Stimulated activated CD8-positive, alpha-beta memory T cell treated with anti-CD3 and anti-CD28 coated beads, Interleukin-7, amount 100 ng/mL, for 1 hour (primary cell): ENCODE results near the gene BABAM1.

Source experiments
- DNase-seq, 2 donors: peaks; one replicate each; pipeline ENCODE4 v3.0.0-alpha.2; 2020; ENCODE audit warnings: low read depth in 2 of 2

Gene BABAM1

DNA sequence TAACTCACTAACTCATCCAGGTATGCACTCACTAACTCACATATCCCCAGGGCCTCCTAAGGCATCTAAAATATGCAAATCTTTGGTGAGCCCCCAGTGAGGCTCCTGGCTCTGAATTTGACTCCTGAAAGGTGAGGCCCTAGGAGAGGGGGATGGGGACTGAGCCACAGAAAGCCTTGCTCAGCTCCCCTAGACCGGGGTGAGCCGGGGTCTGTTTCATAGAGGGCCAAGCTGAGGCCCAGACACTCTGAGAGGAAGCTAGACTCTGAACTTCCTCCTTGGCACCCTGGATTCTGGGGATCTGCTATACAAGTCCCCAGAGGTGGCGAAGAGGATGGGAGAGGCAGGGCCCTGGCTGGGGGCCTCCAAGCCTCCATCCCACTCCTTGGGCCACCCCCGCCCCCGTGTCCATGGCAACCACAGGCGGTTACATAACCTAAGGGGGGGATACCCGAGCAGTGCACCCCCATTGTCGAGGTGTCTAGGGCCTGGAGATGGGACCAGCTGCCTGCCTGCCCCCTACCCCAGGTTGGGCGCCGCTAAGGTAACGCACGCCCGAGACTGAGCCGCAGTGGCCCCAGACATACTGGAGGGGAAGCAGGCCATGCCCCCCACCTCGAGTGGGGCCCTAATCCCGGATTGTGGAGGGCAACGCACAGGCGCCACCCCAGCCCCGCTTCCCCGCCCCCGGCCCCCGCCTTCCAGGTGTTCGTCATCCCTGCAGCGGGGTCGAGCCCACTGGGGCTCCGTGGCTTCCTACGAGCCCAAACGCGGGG lies 35.3 kb downstream of the BABAM1 start:
- no peak for DNase-seq

- DNase-seq = peak; percentile 82 to 89
These were observed 36.1 kb downstream of the BABAM1 start, which contains the start of gene ABHD8 for GRCh38 chr19:17303167-17303939. TSS of gene ABHD8 (minus strand) at chr19:17303425. CDS start at chr19:17301616, 1,809 bp downstream.

DNA sequence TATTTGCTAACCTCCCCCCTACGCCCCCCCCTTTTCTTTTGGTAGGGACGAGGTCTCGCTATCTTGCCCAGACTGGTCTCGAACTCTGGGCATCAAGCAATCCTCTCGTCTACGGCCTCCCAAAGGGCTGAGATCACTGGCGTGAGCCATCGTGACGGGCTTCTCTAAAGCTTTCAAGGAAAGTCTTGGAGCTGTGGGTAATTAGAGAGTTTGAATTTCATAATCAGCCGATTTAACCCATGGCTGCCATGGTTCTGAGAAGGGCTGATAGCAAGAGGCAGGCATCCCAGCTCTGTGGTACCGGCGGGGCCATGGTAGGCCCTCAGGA lies 36.7 kb downstream of the BABAM1 start:
- DNase-seq = no peak

DNA sequence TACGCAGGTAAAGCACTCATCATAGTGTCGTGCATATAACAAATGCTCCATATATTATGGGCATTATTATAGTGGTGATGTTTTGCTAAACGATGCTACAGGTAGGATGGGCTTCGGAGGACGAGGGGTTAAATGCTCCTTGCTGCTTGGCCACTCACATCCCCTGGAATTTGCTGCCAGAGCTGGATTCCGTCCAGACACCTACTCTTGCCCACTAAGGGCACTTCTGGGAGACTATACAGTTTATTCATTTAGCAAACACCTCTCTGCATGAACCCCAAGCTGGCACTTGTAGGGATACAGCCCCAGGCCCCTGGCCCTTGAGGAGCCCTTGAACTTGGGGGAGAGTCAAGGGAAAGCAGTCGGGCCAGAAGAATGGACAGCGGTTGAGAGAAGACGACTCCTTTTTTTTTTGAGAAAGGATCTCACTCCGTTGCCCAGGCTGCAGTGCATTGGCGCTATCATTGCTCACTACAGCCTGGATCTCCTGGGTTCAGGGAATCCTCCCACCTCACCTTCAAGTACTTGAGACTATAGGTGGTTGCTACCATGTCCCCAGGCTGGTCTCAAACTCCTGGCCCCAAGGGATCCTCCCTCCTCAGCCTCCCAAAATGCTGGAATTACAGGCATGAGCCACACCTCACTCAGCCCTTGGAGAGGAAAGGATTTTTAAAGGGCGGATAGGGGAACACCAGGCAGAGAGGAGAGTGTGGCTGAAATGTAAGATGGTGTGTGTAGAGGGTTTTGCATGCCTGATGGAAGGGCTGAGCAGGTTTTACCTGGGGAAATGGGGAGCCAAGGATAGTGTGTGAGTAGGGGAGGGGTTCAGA lies 37.4 kb downstream of the BABAM1 start:
- no peak for DNase-seq

GRCh38 chr19:17305216-17305516 lies 37.9 kb downstream of the BABAM1 start:
- no peak for DNase-seq

GRCh38 chr19:17305517-17306284 lies 38.5 kb downstream of the BABAM1 start, which contains the start of gene MRPL34:
TSS of gene MRPL34 (plus strand) at chr19:17305872. CDS start at chr19:17305893, 21 bp downstream.
- DNase-seq = peak; percentile 84 to 86

DNA sequence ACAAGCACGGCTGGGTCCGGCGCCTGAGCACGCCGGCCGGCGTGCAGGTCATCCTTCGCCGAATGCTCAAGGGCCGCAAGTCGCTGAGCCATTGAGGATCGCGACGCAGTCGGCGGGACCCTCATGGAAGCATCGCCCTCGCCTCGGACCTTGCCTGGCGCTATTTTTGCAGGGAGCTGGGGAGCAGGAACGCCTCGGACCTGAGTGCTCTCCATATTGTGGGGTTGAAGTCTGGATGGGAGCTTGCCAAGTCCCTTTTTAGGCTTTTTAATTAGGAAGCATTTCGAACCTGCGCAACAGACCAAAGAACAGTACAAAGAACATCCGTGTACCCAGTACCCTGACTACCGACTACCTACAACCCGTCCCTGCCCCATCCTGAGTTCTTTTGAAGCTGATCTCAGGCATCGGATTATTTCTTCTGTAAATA lies 39.1 kb downstream of the BABAM1 start:
- DNase-seq = no peak

DNA sequence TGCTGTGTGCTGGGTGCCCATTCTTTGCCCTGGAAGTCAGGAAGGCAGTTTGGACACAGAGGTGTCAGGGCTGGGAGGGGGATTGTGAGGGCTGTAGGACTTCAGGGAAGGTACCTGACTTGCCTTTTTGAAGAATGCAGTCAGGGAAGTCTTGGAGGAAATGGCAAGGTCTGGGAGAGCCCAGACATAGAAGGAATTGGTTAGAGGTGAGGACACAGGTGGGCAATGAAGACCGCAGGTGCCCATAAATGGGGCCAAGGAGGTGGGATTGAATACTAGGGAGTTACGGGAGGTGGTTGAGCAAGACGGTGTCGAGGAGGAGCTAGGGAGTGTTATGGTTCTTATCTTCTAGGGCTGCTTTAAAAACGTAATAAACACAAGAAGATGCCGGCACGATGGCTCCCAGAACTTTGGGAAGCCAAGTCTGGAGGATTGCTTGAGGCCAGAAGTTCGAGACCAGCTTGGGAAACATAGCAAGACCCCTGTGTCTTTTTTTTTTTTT lies 40.7 kb downstream of the BABAM1 start:
- no peak for DNase-seq

- peak; percentile 94 to 96 for DNase-seq
These were observed 42.1 kb downstream of the BABAM1 start, which contains the start of gene DDA1 for GRCh38 chr19:17309198-17309964. TSS of gene DDA1 (plus strand) at chr19:17309563. CDS start at chr19:17309655, 92 bp downstream.

DNA sequence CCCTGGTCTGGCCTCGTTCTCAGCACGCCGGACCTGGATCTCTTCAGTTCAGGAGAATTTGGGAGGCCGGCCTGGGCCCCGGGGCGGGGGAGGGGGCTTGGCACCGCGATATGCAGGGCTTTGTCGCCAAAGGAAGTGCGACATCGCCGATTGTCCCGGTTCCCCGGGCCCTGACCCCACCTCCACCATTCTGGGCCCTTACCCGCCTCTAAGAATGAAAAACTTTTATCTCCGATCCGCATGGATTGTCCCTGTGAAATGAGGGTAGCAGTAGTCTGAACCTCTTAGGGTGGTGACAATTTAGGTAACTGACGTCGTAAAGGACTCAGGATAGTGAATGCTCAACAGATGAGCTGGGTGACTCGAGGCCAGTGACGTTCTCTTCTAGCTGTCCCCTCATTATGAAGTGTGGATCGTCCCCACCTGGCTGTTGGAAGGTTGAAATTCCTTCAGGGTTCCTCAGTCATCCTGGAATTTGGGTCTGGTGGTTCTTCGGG lies 42.8 kb downstream of the BABAM1 start:
- DNase-seq = no peak

GRCh38 chr19:17311455-17312188 lies 44.4 kb downstream of the BABAM1 start:
- no peak for DNase-seq

DNA sequence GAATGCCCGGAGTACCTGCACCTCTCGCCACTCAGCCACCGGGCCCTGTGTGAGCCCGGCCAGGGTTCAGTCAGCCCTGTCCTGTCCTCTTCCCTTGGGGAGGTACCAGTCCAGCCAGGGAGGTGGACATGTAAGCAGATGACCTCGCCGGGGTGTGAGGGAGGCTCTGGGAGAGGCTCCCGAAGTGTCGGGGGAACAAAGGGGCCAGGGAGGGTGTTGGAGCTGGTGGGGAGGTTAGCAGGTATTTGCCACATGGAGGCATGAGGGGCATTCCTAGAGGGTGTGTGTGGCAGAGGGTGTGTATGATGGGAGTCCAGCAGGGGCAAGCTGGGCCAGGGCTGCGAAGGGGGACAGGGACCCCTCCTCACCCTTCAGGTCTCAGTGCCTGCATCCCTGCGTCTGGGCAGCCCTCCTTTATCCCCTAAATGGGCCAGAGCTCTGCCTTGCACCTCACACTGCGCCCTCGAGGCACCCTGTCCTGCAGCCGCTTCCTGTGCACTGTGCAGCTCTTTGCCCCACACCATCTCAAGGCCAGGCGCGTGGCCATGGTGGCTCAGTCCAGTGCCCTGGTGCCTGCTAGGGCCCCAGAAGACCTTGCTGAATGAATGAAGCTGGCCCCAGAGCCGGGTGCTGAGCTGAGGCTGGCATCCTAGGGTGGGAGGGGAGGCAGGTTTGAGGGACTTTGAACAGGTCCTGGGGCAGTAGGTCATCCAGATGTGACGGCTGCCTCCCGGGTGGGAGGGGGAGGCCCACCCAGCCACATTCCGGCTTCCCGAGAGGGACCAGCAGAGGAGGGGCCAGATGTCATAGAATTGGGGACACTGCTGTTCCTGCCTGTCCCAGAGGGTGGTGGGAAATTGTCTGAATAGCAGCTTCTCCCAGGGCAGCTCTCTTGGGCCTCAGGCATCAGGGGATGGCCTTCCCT lies 45.2 kb downstream of the BABAM1 start:
- DNase-seq = no peak

DNA sequence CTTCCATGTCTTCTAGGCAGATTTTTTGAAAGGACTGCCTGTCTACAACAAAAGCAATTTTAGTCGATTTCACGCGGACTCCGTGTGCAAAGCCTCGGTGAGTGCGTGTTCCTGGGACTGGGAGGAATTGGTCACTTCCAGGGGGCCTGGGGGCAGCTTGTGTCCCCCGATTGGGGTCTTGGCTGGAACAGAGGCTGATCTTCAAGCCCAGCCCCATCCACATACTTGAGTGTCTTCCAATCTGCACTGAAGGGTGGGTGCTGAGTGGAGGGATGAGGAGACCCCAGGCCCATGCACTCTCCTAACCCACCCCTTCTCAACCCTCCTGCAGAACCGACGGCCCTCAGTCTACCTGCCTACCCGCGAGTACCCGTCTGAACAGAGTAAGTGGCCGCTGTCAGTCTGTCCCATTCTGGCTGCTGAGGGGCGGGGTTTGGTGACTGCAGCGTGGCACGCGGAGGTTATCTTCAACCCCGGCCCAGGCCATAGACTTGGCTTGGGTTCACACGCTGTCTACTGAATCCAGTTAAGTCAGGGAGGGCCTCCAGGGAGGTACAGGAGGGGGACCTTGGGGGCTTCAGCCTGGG lies 46.9 kb downstream of the BABAM1 start:
- no peak for DNase-seq

GRCh38 chr19:17318966-17319365 lies 51.7 kb downstream of the BABAM1 start:
- no peak for DNase-seq

DNA sequence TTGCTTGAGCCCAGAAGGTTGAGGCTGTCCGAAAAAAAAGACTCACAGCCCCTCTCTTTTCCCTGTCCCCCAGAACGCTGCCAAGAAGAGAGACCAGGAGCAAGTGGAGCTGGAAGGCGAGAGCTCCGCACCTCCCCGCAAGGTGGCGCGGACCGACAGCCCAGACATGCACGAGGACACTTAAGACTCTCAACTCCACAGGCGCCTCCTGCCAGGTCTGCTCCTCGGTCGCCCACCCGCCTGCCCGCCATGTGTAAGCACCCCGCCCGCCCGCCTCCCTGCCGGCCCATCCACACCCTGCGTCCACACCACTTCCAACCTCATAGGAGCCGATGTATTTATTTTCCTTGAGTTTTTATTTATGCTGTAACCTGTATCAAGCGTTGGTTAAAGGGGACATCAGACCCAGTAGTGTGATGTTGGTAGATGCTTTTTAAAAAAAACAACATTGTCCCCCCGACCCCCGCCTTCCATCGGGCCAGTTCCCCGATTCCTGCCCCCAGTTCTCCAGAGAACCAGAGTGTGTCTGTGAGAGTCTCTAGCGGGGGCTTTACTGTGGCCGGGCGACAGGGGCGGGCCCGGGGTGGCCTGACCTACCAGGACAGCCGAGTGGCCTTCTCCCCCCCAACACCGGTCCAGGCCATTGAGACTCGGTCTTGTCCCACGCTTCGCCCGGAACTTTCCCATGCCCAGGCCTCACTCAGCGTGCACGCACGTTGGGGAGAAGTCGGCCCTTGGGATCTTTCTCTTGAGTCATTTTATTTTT lies 52.4 kb downstream of the BABAM1 start:
- no peak for DNase-seq

DNA sequence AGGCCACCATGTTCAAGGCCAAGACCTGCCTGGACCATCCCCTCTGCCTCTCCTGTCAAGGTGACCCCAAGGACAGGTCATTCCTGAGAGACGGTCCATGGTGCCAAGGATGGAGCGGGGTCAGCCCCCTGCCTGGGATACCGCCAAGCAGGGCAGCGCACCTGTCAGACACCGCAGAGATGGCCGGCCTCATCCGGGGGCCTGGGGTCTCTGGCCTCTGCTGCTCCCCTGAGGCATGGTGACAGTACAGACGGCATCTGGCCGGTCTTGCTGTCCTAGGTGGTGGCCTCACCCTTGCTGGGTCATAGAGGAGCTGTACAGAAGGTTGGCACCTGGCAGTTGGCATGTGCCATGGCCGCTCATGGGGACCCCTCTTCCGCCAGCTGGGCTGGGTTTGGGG lies 53.2 kb downstream of the BABAM1 start:
- no peak for DNase-seq
